GM19239 (cell line): ENCODE data around the gene LZTS2.
A peak's percentile ranks its signal among the peaks of the same experiment; 100 is the strongest.

ENCODE experiments used
- DNase-seq: peaks from one replicate; pipeline ENCODE4 v3.0.0; 2011; ENCODE audit warnings: low spot score; ENCODE audit not compliant: insufficient read length
- FAIRE-seq: peaks from 2 replicates; lab custom pipeline; 2011; peaks lifted over from hg19 to GRCh38; lab: Jason Lieb, UNC

LZTS2 gene

DNA sequence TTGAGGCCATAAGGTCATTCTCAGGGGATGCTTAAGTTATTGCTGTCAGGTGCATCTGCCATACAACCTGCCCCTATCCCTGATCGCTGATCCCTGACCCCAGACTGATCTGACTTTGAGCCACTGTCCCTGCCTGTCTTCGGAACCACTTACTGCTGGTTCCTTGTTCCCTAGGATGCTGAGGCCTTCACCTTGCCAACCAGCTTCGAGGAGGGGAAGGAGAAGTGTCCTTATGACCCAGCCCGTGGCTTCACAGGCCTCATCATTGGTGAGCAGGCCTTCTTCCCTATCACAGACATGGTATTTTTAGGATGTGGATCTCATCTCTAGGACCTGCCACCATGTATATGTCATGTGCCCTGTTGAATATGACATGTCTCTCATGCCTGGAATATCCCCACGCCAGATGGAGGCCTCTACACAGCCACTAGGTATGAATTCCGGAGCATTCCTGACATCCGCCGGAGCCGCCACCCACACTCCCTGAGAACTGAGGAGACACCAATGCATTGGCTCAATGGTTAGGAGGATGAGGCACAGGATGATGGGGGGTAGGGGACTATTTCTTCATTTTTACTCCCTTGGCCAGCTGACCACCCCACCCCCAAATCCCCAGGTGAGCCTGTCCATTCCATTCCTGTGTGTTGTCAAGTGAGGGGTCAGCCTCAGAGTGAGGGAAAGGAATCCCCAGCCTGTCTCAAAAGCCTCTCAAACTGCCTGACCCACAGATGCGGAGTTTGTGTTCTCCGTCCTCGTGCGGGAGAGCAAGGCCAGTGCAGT is 21.3 kb upstream of the LZTS2 start:
- DNase-seq (no peak), FAIRE-seq (no peak)

DNA sequence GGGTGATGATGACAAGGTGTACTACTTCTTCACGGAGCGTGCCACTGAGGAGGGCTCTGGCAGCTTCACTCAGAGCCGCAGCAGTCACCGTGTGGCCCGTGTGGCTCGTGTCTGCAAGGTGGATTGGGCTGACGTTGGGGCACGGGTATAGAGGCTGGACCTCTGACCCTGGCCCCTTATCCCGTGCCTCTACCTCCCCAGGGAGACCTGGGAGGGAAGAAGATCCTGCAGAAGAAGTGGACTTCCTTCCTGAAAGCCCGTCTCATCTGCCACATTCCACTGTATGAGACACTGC is 20.8 kb upstream of the LZTS2 start:
- FAIRE-seq, result no peak
- no peak for DNase-seq

DNA sequence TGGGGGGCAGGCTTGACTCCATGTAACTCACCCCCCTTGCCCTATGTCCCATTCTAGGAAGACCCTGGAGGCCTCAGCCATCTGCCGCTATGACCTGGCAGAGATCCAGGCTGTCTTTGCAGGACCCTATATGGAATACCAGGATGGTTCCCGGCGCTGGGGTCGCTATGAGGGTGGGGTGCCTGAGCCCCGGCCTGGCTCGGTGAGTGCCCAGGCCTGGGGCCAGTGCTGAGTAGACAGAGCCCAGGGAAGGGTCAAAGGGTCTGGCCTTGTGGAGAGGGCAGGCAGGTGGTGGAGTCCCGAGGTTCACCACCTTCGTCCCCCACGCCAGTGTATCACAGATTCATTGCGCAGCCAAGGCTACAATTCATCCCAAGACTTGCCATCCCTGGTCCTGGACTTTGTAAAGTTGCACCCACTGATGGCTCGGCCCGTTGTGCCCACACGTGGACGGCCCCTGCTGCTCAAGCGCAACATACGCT is 19.8 kb upstream of the LZTS2 start:
- no peak for FAIRE-seq
- no peak for DNase-seq

DNA sequence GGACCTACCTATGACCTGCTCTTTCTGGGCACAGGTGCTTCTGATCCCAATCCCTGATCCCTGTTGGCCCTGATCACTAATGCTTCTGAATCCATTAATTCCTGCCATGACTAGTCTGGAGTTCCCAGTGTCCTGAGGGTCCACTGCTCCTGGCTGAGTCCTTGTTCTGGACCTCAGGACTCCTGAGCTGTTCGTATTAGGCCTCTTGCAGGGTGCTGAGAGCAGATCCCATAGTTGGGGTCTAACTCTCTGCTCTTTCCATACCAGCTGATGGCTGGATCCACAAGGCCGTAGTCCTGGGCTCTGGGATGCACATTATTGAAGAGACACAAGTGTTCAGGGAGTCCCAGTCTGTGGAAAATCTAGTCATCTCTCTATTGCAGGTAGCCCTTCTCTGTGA is 19.3 kb upstream of the LZTS2 start:
- no peak for FAIRE-seq

DNA sequence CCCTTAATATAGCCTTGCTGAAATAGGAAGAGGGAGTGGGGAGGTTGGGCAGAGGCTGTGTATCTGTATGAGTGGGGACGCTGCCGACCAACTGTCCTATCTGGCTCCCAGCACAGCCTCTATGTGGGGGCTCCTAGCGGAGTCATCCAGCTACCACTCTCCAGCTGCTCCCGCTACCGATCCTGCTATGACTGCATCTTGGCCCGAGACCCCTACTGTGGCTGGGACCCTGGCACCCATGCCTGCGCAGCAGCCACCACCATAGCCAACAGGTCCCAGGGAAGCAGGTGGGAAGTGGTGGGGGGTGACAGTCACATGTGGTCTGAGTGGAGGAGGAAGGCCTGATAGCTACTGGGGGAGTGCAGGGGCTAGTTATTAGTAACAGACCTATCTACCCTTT is 18.9 kb upstream of the LZTS2 start:
- DNase-seq (no peak), FAIRE-seq (no peak)

More for the DNA sequence above, 19.3 kb upstream of the LZTS2 start:
- DNase-seq, result no peak

DNA sequence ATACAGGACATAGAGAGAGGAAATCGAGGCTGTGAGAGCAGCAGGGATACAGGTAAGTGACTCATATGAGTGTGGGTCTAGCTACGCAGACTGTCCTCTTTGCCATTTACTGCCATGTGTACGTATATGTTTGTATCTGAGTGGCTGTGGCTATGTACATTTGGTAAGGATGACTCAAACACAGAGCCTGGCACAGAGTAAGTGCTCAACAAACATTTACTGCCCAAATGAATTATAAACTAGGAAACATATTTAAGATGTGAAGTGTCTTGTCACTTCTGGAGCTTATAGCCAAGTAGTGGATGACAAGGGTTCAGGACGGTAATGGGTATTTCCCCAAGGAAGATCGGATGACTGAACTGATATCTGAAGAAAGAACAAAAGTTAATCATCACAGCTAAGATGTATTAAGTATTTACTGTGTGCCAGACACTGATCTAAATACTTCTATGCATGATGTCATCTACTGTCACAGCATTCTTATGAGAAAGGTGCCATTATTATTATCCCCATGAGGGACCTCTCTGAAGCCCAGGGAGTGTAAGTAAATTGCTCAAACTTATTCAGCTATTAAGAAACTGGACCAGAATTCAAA is 18.3 kb upstream of the LZTS2 start:
- no peak for DNase-seq
- no peak for FAIRE-seq

DNA sequence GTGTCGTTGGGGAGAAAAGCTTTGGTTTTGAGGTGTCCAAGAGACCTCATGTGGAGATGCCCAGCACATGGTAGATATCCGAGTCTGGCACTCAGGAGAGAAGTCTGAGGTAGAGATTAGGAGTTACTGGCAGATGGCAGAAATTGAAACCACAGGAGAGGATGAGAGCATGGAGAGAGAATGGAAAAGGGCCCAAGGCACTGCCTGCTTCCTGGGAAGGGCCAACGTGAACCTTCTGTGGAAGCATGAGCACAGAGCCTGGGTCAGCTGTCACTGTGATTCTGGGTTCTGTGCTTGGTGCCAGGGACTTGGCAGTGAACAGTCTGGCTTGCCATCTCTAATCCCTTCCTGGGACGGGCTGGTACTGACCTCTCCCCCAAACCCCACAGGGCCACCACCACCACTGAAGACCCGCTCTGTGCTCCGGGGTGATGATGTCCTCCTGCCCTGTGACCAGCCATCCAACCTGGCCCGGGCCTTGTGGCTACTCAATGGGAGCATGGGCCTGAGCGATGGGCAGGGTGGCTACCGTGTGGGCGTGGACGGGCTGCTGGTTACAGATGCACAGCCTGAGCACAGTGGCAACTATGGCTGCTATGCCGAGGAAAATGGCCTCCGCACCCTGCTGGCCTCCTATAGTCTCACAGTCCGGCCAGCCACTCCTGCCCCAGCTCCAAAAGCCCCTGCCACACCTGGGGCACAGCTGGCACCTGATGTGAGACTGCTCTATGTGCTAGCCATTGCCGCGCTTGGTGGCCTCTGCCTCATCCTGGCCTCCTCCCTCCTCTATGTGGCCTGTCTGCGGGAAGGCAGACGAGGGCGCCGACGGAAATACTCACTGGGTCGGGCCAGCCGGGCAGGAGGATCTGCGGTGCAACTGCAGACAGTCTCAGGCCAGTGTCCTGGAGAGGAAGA is 16.4 kb upstream of the LZTS2 start:
- DNase-seq (no peak), FAIRE-seq (no peak)

DNA sequence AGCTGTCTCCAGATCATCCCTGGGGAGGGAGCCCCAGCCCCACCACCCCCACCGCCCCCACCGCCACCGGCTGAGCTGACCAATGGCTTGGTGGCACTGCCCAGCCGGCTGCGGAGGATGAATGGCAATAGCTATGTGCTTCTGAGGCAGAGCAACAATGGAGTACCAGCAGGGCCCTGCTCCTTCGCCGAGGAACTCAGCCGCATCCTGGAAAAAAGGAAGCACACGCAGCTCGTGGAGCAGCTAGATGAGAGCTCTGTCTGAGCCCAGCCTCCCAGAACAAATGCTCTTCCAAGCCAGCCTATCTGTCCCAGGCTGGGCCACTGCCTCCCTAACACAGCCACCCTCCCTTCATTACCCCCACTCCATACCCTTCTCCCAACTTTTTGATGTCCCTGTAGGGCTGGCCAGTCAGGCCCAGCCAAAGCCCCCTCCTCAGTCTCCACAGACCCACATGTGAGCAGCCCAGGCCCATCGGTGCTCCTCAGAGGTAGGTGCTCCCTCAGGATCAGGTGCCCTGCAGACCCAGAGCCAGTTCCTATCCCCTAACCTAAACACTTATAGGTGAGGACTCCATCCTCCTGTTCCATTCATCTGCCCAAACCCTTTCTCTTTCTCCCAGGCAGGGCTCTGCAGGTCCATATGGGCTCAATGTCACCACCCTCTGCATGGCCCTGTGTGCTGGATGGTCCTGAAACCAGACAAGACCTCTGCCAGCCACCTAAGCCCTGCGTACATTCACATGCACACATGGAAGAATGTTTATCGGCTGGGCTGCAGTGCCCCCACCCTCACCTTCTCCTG is 15.5 kb upstream of the LZTS2 start:
- DNase-seq, result no peak
- no peak for FAIRE-seq

DNA sequence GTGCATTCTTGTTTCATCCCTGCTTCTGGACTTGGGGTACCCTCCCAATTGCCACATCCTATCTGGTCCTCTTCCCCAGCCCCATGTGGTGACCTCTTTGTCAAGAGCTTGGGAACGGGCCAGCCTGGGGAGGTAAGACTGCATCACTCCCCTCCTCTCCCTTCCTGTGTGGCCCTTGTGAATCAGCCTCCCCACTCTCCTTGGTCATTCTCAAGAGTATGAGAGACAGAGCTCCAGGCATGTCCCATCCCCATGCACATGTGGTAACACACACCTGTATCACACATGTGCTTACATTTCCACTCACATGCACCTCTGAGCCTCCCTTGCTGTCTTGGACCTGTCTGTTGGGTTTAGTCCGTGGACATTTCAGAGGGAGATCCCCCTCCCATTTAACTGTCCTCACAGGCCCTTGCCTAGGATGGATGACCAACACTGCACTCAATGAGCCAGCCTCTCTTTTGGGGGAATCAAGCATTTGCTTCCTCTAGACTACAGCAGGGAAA is 14.9 kb upstream of the LZTS2 start:
- no peak for DNase-seq
- no peak for FAIRE-seq

DNA sequence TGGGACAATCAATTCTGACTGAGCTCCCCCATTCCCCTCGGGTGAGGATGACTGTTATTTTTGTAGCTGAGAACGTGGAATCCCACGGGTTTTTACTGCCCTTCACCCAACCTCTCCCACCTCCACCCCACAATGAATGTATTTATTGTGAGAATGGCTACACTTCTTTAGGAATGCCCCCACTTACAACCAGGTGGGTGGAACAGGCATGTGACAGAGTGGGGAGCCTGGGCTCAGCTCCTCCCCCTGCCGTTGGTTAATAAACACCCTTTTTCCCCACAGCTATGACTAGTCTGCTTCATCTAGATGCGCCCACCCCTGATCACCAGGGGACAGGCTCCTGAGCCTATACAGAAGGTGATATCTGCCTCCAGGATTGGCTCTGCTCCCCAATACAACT is 14.3 kb upstream of the LZTS2 start:
- DNase-seq (no peak), FAIRE-seq (no peak)

DNA sequence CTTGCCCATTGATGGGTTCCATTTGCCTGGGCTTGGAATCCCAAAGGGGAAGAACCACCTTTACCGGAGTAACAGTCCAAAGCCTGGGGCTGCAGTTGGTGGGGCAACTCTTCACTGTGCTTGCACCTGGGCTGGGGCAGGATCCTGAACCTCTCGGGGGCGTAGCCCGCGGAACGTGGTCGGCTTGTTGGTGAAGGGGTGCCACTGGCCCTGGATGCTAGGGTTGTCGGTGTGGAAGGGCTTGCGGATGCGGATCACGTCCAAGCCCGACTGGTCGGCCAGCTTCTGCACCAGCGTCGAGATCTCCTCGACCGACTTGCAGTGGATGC is 13.0 kb upstream of the LZTS2 start:
- DNase-seq (no peak), FAIRE-seq (no peak)

DNA sequence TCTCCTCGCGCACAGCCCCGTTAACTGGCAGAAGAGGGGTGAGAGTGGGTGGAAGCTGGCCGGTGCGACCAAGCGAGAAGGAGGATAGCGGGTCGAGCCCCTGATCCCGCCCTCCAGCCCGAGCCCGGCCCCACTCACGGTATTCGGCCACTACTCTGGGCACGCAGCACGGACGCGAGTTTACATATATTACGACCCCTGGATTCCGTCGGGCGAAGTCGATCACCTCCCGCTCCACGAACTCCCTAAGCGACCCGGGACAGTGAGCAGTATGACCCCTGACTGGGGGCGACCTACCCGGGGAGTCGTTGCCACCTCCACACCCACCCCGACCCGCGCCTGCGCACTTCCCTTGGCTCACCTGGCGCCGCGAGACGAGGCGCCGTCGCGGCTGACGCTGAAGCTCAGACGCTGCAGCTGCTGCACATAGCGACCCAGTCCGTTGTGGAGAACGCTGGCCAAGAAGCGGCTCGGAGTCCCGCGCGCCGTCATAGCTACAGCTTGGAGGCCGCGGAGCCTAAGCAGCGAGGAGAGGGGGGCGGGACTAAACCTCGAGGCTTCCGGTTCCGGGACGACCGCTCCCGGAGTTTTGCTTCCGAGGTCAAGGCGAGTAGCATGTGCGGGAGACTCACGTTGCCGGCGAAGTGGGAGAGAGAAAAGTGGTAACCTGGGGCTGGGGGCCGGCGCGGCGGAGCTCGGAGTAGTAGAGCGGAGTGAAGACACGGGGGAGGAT is 12.5 kb upstream of the LZTS2 start, which contains the start of the genes MRPL43 and TWNK:
Gene MRPL43, minus strand, starts transcription at position 546 of the 733 bp plus-strand sequence. Its CDS starts 54 bp downstream, at position 492.
Gene TWNK, plus strand, starts transcription at position 592 of the 733 bp plus-strand sequence. CDS start 668 bp downstream, outside the sequence.
- FAIRE-seq (peak; percentile 99), DNase-seq (peak; percentile 86)

DNA sequence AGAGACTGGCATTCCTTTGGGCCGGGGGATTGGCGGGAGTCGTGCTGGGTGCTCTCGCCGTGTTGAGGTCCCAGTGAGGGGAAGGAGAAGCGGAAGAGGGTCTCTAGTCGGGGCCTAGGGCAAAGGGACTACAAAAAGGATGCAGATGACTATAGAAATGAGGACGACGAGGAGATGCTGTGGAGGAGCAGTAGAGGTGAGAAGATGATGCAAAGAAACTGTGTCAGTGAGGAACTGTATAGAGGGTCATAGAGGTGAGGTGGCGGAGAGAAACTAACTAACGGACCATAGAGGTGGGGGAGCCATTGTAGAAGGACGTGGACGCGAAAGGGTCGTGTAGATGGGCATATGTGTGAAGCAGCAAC is 11.9 kb upstream of the LZTS2 start:
- no peak for FAIRE-seq
- no peak for DNase-seq

DNA sequence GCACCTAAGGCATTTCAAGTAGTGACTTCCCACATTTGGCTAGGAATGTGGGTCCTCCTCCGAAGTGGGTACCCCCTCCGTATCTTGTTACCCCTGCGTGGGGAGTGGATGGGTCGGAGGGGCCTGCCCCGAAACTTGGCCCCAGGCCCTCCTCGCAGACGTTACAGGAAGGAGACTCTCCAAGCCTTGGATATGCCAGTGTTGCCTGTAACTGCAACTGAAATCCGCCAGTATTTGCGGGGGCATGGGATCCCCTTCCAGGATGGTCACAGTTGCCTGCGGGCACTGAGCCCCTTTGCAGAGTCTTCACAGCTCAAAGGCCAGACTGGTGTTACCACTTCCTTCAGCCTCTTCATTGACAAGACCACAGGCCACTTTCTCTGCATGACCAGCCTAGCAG is 11.4 kb upstream of the LZTS2 start:
- no peak for DNase-seq
- no peak for FAIRE-seq

DNA sequence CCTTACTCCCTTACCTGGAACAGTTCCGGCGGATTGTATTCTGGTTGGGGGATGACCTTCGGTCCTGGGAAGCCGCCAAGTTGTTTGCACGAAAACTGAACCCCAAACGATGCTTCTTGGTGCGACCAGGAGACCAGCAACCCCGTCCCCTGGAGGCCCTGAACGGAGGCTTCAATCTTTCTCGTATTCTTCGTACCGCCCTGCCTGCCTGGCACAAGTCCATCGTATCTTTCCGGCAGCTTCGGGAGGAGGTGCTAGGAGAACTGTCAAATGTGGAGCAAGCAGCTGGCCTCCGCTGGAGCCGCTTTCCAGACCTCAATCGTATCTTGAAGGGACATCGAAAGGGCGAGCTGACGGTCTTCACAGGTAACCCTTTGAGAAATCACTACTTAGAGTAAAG is 10.5 kb upstream of the LZTS2 start:
- DNase-seq (no peak), FAIRE-seq (no peak)

DNA sequence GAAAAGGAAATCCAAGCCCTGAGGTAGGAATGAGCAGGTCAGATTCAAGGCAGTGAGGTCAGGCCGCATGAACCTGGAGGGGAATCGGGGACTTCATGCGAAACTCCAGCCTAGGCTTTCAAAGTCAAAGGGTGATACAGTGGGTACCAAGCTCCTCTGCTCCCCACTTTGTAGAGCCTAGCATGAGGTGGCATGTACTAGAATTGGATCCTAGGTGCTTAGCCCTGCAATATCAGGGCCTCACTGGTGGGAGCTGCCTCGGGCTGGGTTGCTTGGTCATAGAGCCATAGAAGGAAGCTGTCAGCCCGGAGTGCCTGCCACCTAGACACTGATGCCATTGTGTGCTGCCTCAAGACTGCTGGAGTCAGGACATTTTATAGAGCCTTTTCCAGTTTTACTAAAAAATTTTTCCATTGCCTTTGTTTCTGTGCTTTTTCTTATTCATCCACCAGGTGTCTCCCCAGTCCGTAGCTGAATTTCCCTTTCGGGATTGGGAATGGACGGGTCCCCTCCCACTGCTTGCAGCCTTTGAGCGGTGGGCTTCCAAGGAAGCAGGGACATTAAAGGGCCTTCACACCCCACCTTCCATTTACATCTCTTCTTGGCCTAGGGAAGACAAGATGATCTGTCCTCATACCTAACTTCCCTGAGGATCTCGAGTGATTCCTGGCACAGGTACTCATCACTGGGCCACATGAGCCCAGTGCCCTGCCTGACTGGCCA is 5.5 kb upstream of the LZTS2 start:
- FAIRE-seq, result no peak
- DNase-seq, result no peak

DNA sequence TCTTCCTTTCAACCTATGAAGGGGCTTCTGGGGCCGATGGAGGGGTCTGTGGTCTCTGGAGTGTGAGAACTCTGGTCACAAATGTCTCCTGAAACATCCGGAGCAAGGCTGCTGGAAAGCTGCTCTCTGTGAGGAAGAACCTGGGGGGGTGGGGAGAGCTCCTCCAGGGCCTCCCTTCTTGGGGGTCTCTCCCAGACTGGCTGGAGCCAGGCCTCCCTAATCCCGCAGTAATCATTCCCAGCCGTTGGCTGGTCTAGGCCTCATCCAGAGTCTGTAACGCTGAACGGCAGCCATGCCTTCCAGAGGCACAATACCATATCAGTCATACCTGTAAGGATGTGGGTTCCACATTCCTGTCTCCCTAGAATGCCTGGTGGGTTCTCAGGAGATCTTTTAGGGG is 4.4 kb upstream of the LZTS2 start:
- FAIRE-seq, result no peak

DNA sequence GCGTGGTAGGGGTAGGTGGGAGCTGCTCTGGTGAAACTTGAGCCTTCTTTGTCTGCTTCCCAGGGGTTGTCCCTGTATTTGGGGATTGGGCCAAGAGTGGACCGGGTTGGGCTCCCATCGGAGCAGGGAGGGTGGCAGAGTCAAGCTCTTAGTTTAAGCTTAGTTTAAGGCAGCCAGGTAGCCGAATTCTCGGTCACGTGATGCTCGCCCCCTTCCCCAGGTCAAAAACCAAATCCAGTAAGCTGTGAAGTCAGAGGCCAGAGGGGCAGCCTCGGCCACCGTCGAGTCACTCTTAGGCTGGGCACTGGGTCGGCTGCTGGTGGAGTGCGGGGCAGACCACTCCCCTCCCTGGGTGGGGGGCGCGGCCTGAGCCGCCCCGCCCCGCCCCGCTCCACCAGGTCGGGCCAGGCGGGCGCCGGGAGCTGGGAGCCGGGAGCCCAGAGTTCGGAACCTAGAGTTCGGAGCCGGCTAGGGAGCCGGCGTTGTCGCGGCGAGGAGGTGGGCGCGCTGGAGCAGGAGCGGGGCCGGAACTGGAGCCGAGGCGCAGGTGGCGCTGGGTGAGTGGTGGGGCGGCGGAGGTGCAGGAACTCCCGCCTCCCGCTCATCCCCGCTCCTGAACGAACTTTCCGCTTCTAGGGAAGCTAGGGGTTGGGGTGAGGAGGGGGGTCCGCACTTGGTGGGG is 2.8 kb upstream of the LZTS2 start:
- no peak for FAIRE-seq

More for the DNA sequence above, 4.4 kb upstream of the LZTS2 start:
- no peak for DNase-seq

More for the DNA sequence above, 2.8 kb upstream of the LZTS2 start:
- peak; percentile 43 for DNase-seq
